Measurements from ENCODE around the gene MIDN. TPM values are rescaled to one million over a fixed set of nuclear protein-coding genes. Genes with fewer than 3 reads are reported as not detected.

The MIDN gene
- total RNA-seq, 1 donor from 2014 or later: 15.8 TPM

- peak; percentile 64 for FAIRE-seq
- H3K36me3 ChIP-seq (ENCODE audit: control insufficient read depth, insufficient read depth, low read length): no peaks in the 10 kb centered on the region
- no peak for TF ChIP-seq CTCF (IDR thresholded peaks at IDR 0.05; ENCODE audit: insufficient read depth, low read length, severe bottlenecking)
- no peak overlapping the region for H3K4me3 ChIP-seq (ENCODE audit: low read depth, low read length)
- H3K27me3 ChIP-seq (ENCODE audit: control insufficient read depth, insufficient read depth, low read length): peaks cover 10% of the 10 kb centered on the region
- no peak for DNase-seq (ENCODE audit: low read depth)
These were observed 44.2 kb downstream of the MIDN start for GRCh38 chr19:1292419-1293151.

GRCh38 chr19:1293782-1294604 is 45.6 kb downstream of the MIDN start:
- Histone ChIP-seq H3K27me3 (ENCODE audit: control insufficient read depth, insufficient read depth, low read length) (peaks cover 5% of the 10 kb centered on the region), H3K4me3 (ENCODE audit: low read depth, low read length) (no peak overlapping the region), H3K36me3 (ENCODE audit: control insufficient read depth, insufficient read depth, low read length) (no peaks in the 10 kb centered on the region)
- TF ChIP-seq CTCF (IDR thresholded peaks at IDR 0.05; ENCODE audit: insufficient read depth, low read length, severe bottlenecking): no peak
- no peak for FAIRE-seq
- DNase-seq (ENCODE audit: low read depth): no peak

GRCh38 chr19:1294688-1295087 is 46.3 kb downstream of the MIDN start:
- FAIRE-seq (no peak), DNase-seq (ENCODE audit: low read depth) (no peak)
- no peak for TF ChIP-seq CTCF (IDR thresholded peaks at IDR 0.05; ENCODE audit: insufficient read depth, low read length, severe bottlenecking)
- Histone ChIP-seq H3K27me3 (ENCODE audit: control insufficient read depth, insufficient read depth, low read length) (peaks cover 3% of the 10 kb centered on the region), H3K4me3 (ENCODE audit: low read depth, low read length) (no peak overlapping the region), H3K36me3 (ENCODE audit: control insufficient read depth, insufficient read depth, low read length) (no peaks in the 10 kb centered on the region)

- Histone ChIP-seq H3K36me3 (ENCODE audit: control insufficient read depth, insufficient read depth, low read length) (no peaks in the 10 kb centered on the region), H3K4me3 (ENCODE audit: low read depth, low read length) (no peak overlapping the region), H3K27me3 (ENCODE audit: control insufficient read depth, insufficient read depth, low read length) (peaks cover 3% of the 10 kb centered on the region)
- FAIRE-seq (no peak), DNase-seq (ENCODE audit: low read depth) (no peak)
- TF ChIP-seq CTCF (IDR thresholded peaks at IDR 0.05; ENCODE audit: insufficient read depth, low read length, severe bottlenecking): no peak
These were observed 47.0 kb downstream of the MIDN start for GRCh38 chr19:1295169-1296012.

- DNase-seq (ENCODE audit: low read depth) (no peak), FAIRE-seq (no peak)
- no peak for TF ChIP-seq CTCF (IDR thresholded peaks at IDR 0.05; ENCODE audit: insufficient read depth, low read length, severe bottlenecking)
- no peaks in the 10 kb centered on the region for H3K36me3 ChIP-seq (ENCODE audit: control insufficient read depth, insufficient read depth, low read length)
- no peak overlapping the region for H3K4me3 ChIP-seq (ENCODE audit: low read depth, low read length)
- H3K27me3 ChIP-seq (ENCODE audit: control insufficient read depth, insufficient read depth, low read length): peaks cover 3% of the 10 kb centered on the region
These were observed 47.7 kb downstream of the MIDN start for GRCh38 chr19:1296078-1296477.

All from bronchial epithelial cell (primary cell).